ENCODE results near the gene STARD13. TPM values are rescaled to one million over a fixed set of nuclear protein-coding genes. Genes with fewer than 3 reads are reported as not detected.

Gene STARD13
- total RNA-seq, 2 experiments from 2014 or later: not detected

- ChIA-PET POLR2A (no interaction called here), CTCF (no interaction called here)
- no peak for TF ChIP-seq CTCF (IDR thresholded peaks at IDR 0.05)
- Mint-ChIP-seq H3K27me3 (peaks cover 17% of the 10 kb centered on the region), H3K36me3 (ENCODE audit: low read depth) (no peaks in the 10 kb centered on the region), H3K4me3 (no peak overlapping the region), H3K27ac (no peak overlapping the region), H3K4me1 (ENCODE audit: low read depth) (no peaks in the 10 kb centered on the region), H3K9me3 (no peaks in the 10 kb centered on the region)
- ATAC-seq: no peak
- intact Hi-C loops (cut with micrococcal nuclease): no loop called here
- no peak for DNase-seq
These were observed 178.7 kb downstream of the STARD13 start for GRCh38 chr13:33106656-33107360.

- Mint-ChIP-seq H3K4me3 (no peak overlapping the region), H3K36me3 (ENCODE audit: low read depth) (no peaks in the 10 kb centered on the region), H3K27ac (no peak overlapping the region), H3K9me3 (no peaks in the 10 kb centered on the region), H3K4me1 (ENCODE audit: low read depth) (no peaks in the 10 kb centered on the region), H3K27me3 (peaks cover 19% of the 10 kb centered on the region)
- POLR2A ChIA-PET: no interaction called here
- DNase-seq: no peak
- CTCF ChIA-PET: no interaction called here
- intact Hi-C loops (cut with micrococcal nuclease): no loop called here
- no peak for TF ChIP-seq CTCF (IDR thresholded peaks at IDR 0.05)
- no peak for ATAC-seq
These were observed 180.1 kb downstream of the STARD13 start for GRCh38 chr13:33105387-33106005.

GRCh38 chr13:33103457-33103856 is 182.1 kb downstream of the STARD13 start:
- Mint-ChIP-seq H3K4me3 (no peak overlapping the region), H3K27me3 (peaks cover 20% of the 10 kb centered on the region), H3K27ac (no peak overlapping the region), H3K9me3 (no peaks in the 10 kb centered on the region), H3K36me3 (ENCODE audit: low read depth) (no peaks in the 10 kb centered on the region), H3K4me1 (ENCODE audit: low read depth) (no peaks in the 10 kb centered on the region)
- POLR2A ChIA-PET: no interaction called here
- no peak for DNase-seq
- TF ChIP-seq CTCF (IDR thresholded peaks at IDR 0.05): no peak
- intact Hi-C loops (cut with micrococcal nuclease): no loop called here
- ATAC-seq: no peak
- CTCF ChIA-PET: no interaction called here

- H3K4me1 Mint-ChIP-seq (ENCODE audit: low read depth): no peaks in the 10 kb centered on the region
- no peak overlapping the region for H3K4me3 Mint-ChIP-seq
- CTCF ChIA-PET: no interaction called here
- no peaks in the 10 kb centered on the region for H3K9me3 Mint-ChIP-seq
- H3K36me3 Mint-ChIP-seq (ENCODE audit: low read depth): no peaks in the 10 kb centered on the region
- ATAC-seq: no peak
- no peak for TF ChIP-seq CTCF (IDR thresholded peaks at IDR 0.05)
- no peak overlapping the region for H3K27ac Mint-ChIP-seq
- intact Hi-C loops (cut with micrococcal nuclease): no loop called here
- POLR2A ChIA-PET: no interaction called here
- DNase-seq: no peak
- H3K27me3 Mint-ChIP-seq: peaks cover 15% of the 10 kb centered on the region
These were observed 183.7 kb downstream of the STARD13 start for GRCh38 chr13:33101835-33102234.

GRCh38 chr13:33100886-33101285 is 184.7 kb downstream of the STARD13 start:
- ChIA-PET POLR2A (no interaction called here), CTCF (no interaction called here)
- TF ChIP-seq CTCF (IDR thresholded peaks at IDR 0.05): no peak
- Mint-ChIP-seq H3K4me1 (ENCODE audit: low read depth) (no peaks in the 10 kb centered on the region), H3K36me3 (ENCODE audit: low read depth) (no peaks in the 10 kb centered on the region), H3K27me3 (peaks cover 11% of the 10 kb centered on the region), H3K4me3 (no peak overlapping the region), H3K27ac (no peak overlapping the region), H3K9me3 (no peaks in the 10 kb centered on the region)
- intact Hi-C loops (cut with micrococcal nuclease): no loop called here
- DNase-seq (no peak), ATAC-seq (no peak)
